ENCODE measurements around the gene ZER1.

The ZER1 gene

GRCh38 chr9:128713941-128714573 lies 57.7 kb downstream of the ZER1 start:
- DNase-seq (ENCODE audit: low spot score): no peak
- TF ChIP-seq CTCF (IDR thresholded peaks at IDR 0.05; ENCODE audit: borderline replicate concordance, control extremely low read depth, extremely low read depth, insufficient read depth, missing control alignments): no peak
- in situ Hi-C loops (cut with MboI; ENCODE audit: low sequenced_read_pairs, unreplicated experiment): no loop called here

GRCh38 chr9:128713411-128713780 lies 58.3 kb downstream of the ZER1 start:
- DNase-seq (ENCODE audit: low spot score): no peak
- no peak for TF ChIP-seq CTCF (IDR thresholded peaks at IDR 0.05; ENCODE audit: borderline replicate concordance, control extremely low read depth, extremely low read depth, insufficient read depth, missing control alignments)
- in situ Hi-C loops (cut with MboI; ENCODE audit: low sequenced_read_pairs, unreplicated experiment): no loop called here

- DNase-seq (ENCODE audit: low spot score): no peak
- in situ Hi-C loops (cut with MboI; ENCODE audit: low sequenced_read_pairs, unreplicated experiment): no loop called here
- TF ChIP-seq CTCF (IDR thresholded peaks at IDR 0.05; ENCODE audit: borderline replicate concordance, control extremely low read depth, extremely low read depth, insufficient read depth, missing control alignments): no peak
Observed at GRCh38 chr9:128712451-128713410, 59.0 kb downstream of the ZER1 start.

- TF ChIP-seq CTCF (IDR thresholded peaks at IDR 0.05; ENCODE audit: borderline replicate concordance, control extremely low read depth, extremely low read depth, insufficient read depth, missing control alignments): no peak
- in situ Hi-C loops (cut with MboI; ENCODE audit: low sequenced_read_pairs, unreplicated experiment): no loop called here
- DNase-seq (ENCODE audit: low spot score): no peak
Observed at GRCh38 chr9:128707446-128707845, 64.3 kb downstream of the ZER1 start.

GRCh38 chr9:128706671-128707381 lies 64.9 kb downstream of the ZER1 start:
- no peak for TF ChIP-seq CTCF (IDR thresholded peaks at IDR 0.05; ENCODE audit: borderline replicate concordance, control extremely low read depth, extremely low read depth, insufficient read depth, missing control alignments)
- DNase-seq (ENCODE audit: low spot score): no peak
- in situ Hi-C loops (cut with MboI; ENCODE audit: low sequenced_read_pairs, unreplicated experiment): no loop called here

GRCh38 chr9:128706045-128706444 lies 65.7 kb downstream of the ZER1 start:
- no peak for DNase-seq (ENCODE audit: low spot score)
- TF ChIP-seq CTCF (IDR thresholded peaks at IDR 0.05; ENCODE audit: borderline replicate concordance, control extremely low read depth, extremely low read depth, insufficient read depth, missing control alignments): no peak
- in situ Hi-C loops (cut with MboI; ENCODE audit: low sequenced_read_pairs, unreplicated experiment): no loop called here
